Adipose tissue (tissue), 3 donors: ENCODE measurements around the gene CAMK2G. TPM values are rescaled to one million over a fixed set of nuclear protein-coding genes. Genes with fewer than 3 reads are reported as not detected.

ENCODE experiments used
- H3K27ac ChIP-seq: one replicate; pipeline ENCODE4 v1.5.1; 2013; ENCODE audit warnings: low read depth, low read length
- WGBS, 3 donors: extraction: QIAGEN DNeasy Blood & Tissue Kit; methylation state at CpG; one replicate each; pipeline ENCODE4 v1.1.7; 2013; 5-methylcytosine and 5-hydroxymethylcytosine counted together
- polyA plus RNA-seq, 3 donors: library from polyadenylated mRNA; stranded (reverse); fragments of 200-250 nt; gene quantifications; one replicate each; pipeline ENCODE4 v1.2.3, GENCODE V29; 2013
- donor health status: healthy with polysubstance abuse.
- donor health status: Bipolar disorder and iron deficiency.
- donor health status: healthy.

The CAMK2G gene
- polyA plus RNA-seq, 3 donors, result 6.2 to 13.5 (median 12.8) TPM

- H3K27ac ChIP-seq, result no peak overlapping the region
- 89 to 91% (median 90%) methylated on average over 5 of the region's 5 CpGs for WGBS, 3 donors
Measured at GRCh38 chr10:73868655-73869195, 5.6 kb downstream of the CAMK2G start.

GRCh38 chr10:73867871-73868631, 6.3 kb downstream of the CAMK2G start:
- H3K27ac ChIP-seq, result no peak overlapping the region
- 74 to 90% (median 80%) methylated on average over 11 of the region's 11 CpGs for WGBS, 3 donors

- H3K27ac ChIP-seq, result no peak overlapping the region
Measured at GRCh38 chr10:73867126-73867807, 7.1 kb downstream of the CAMK2G start.

GRCh38 chr10:73866621-73867020, 7.7 kb downstream of the CAMK2G start:
- 69 to 90% (median 72%) methylated on average over 7 of the region's 7 CpGs for WGBS, 3 donors
- H3K27ac ChIP-seq, result no peak overlapping the region

More at GRCh38 chr10:73867126-73867807, 7.1 kb downstream of the CAMK2G start:
- WGBS, 3 donors, result 55 to 79% (median 60%) methylated on average over 10 of the region's 10 CpGs

- H3K27ac ChIP-seq, result peak overlapping the region; percentile 5
- 35 to 86% (median 36%) methylated on average over 11 of the region's 11 CpGs for whole genome bisulfite sequencing, 3 donors
Measured at GRCh38 chr10:73865459-73866442, 8.6 kb downstream of the CAMK2G start.

- WGBS, 3 donors, result 49 to 81% (median 50%) methylated on average over 8 of the region's 8 CpGs
- H3K27ac ChIP-seq, result no peak overlapping the region
Measured at GRCh38 chr10:73865107-73865458, 9.3 kb downstream of the CAMK2G start.

- no peak overlapping the region for H3K27ac ChIP-seq
- WGBS, 3 donors, result 95 to 97% (median 96%) methylated on average over 4 of the region's 4 CpGs
Measured at GRCh38 chr10:73864229-73864628, 10.1 kb downstream of the CAMK2G start.

GRCh38 chr10:73863039-73863817, 11.1 kb downstream of the CAMK2G start:
- WGBS, 3 donors, result 62 to 79% (median 70%) methylated on average over 5 of the region's 5 CpGs
- H3K27ac ChIP-seq, result no peak overlapping the region

- no peak overlapping the region for H3K27ac ChIP-seq
- WGBS, 3 donors, result 50 to 85% (median 57%) methylated on average over 8 of the region's 8 CpGs
Measured at GRCh38 chr10:73862011-73862410, 12.3 kb downstream of the CAMK2G start.

GRCh38 chr10:73859784-73860491, 14.4 kb downstream of the CAMK2G start:
- WGBS, 3 donors, result 76 to 89% (median 79%) methylated on average over 7 of the region's 7 CpGs
- H3K27ac ChIP-seq, result no peak overlapping the region

GRCh38 chr10:73859428-73859783, 14.9 kb downstream of the CAMK2G start:
- no peak overlapping the region for H3K27ac ChIP-seq
- 85 to 91% (median 88%) methylated on average over 5 of the region's 5 CpGs for WGBS, 3 donors

- H3K27ac ChIP-seq, result no peak overlapping the region
- 67 to 91% (median 73%) methylated on average over 13 of the region's 13 CpGs for whole genome bisulfite sequencing, 3 donors
Measured at GRCh38 chr10:73858750-73859427, 15.5 kb downstream of the CAMK2G start.

GRCh38 chr10:73858013-73858708, 16.2 kb downstream of the CAMK2G start:
- no peak overlapping the region for H3K27ac ChIP-seq
- WGBS, 3 donors, result 75 to 90% (median 80%) methylated on average over 12 of the region's 12 CpGs

GRCh38 chr10:73857446-73857845, 16.9 kb downstream of the CAMK2G start:
- no peak overlapping the region for H3K27ac ChIP-seq
- WGBS, 3 donors, result 80 to 88% (median 86%) methylated on average over 10 of the region's 10 CpGs

- WGBS, 3 donors, result 88 to 94% (median 89%) methylated on average over 8 of the region's 8 CpGs
- H3K27ac ChIP-seq, result no peak overlapping the region
Measured at GRCh38 chr10:73856261-73856660, 18.1 kb downstream of the CAMK2G start.

GRCh38 chr10:73855413-73855812, 18.9 kb downstream of the CAMK2G start:
- H3K27ac ChIP-seq, result no peak overlapping the region
- 87 to 96% (median 91%) methylated on average over 4 of the region's 4 CpGs for whole genome bisulfite sequencing, 3 donors
